Neural crest cell (in vitro differentiated cells): ENCODE data around the gene C2. TPM values are rescaled to one million over a fixed set of nuclear protein-coding genes. Genes with fewer than 3 reads are reported as not detected.
A peak's percentile ranks its signal among the peaks of the same experiment; 100 is the strongest.

Experiments
- DNase-seq: peaks from one replicate; pipeline ENCODE4 v3.0.0; 2021; ENCODE audit warnings: low read depth, mixed read lengths, low spot score
- H3K27ac Mint-ChIP-seq: one replicate; pipeline ENCODE4 v1.8.0; 2021; ENCODE audit warnings: mild to moderate bottlenecking, mixed read lengths; ENCODE audit not compliant: unreplicated experiment
- H3K27me3 Mint-ChIP-seq: 2 replicates; pipeline ENCODE4 v1.8.0; 2021; ENCODE audit warnings: low read depth, mild to moderate bottlenecking, mixed read lengths
- H3K36me3 Mint-ChIP-seq: 2 replicates; pipeline ENCODE4 v1.8.0; 2021; ENCODE audit warnings: low read depth, mild to moderate bottlenecking, mixed read lengths
- H3K4me1 Mint-ChIP-seq: 2 replicates; pipeline ENCODE4 v1.8.0; 2021; ENCODE audit warnings: mixed read lengths
- H3K4me3 Mint-ChIP-seq: one replicate; pipeline ENCODE4 v1.8.0; 2021; ENCODE audit warnings: mild to moderate bottlenecking, mixed read lengths
- H3K9me3 Mint-ChIP-seq: 2 replicates; pipeline ENCODE4 v1.8.0; 2021; ENCODE audit warnings: mixed read lengths
- total RNA-seq: library from RNA; stranded (reverse); gene quantifications from 2 replicates; pipeline ENCODE4 v1.2.1, GENCODE V29; 2021
- TF ChIP-seq, protein P1 (sequence below): fragments of 200-600 bp; sonication (generic); conservative IDR thresholded peaks from 2 replicates; pipeline ENCODE4 v1.5.0; 2021; ENCODE audit warnings: antibody characterized with exemption, mild to moderate bottlenecking

Gene C2
- total RNA-seq, 1 donor from 2014 or later: 0.35 TPM

DNA sequence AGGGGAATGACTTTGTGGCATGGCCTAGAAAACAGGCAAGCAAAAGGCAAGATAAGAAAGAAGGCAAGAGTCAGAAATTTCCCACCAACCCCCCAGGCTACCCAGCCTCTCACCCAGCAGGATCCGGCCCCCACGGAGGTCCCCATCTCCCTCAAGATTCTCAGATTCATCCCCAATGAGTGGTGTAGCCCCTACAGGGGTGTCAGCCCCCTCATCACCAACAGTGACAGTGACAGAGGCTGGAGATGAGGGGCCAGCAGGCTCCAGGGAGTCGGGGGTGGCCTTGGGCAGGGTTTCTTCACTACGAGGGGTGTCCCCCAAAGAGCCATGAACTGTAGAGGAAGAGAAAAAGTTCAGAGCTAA, 31.0 kb upstream of the C2 start:
- H3K27me3 Mint-ChIP-seq: no peaks in the 10 kb centered on the region
- TF ChIP-seq, protein P1, sequence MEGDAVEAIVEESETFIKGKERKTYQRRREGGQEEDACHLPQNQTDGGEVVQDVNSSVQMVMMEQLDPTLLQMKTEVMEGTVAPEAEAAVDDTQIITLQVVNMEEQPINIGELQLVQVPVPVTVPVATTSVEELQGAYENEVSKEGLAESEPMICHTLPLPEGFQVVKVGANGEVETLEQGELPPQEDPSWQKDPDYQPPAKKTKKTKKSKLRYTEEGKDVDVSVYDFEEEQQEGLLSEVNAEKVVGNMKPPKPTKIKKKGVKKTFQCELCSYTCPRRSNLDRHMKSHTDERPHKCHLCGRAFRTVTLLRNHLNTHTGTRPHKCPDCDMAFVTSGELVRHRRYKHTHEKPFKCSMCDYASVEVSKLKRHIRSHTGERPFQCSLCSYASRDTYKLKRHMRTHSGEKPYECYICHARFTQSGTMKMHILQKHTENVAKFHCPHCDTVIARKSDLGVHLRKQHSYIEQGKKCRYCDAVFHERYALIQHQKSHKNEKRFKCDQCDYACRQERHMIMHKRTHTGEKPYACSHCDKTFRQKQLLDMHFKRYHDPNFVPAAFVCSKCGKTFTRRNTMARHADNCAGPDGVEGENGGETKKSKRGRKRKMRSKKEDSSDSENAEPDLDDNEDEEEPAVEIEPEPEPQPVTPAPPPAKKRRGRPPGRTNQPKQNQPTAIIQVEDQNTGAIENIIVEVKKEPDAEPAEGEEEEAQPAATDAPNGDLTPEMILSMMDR: no peak
- H3K4me1 Mint-ChIP-seq: peaks cover 34% of the 10 kb centered on the region
- peak overlapping the region; percentile 91 for H3K4me3 Mint-ChIP-seq
- no peak for DNase-seq
- H3K9me3 Mint-ChIP-seq: no peaks in the 10 kb centered on the region
- H3K36me3 Mint-ChIP-seq: peaks cover 13% of the 10 kb centered on the region
- H3K27ac Mint-ChIP-seq: peak overlapping the region; percentile 43

DNA sequence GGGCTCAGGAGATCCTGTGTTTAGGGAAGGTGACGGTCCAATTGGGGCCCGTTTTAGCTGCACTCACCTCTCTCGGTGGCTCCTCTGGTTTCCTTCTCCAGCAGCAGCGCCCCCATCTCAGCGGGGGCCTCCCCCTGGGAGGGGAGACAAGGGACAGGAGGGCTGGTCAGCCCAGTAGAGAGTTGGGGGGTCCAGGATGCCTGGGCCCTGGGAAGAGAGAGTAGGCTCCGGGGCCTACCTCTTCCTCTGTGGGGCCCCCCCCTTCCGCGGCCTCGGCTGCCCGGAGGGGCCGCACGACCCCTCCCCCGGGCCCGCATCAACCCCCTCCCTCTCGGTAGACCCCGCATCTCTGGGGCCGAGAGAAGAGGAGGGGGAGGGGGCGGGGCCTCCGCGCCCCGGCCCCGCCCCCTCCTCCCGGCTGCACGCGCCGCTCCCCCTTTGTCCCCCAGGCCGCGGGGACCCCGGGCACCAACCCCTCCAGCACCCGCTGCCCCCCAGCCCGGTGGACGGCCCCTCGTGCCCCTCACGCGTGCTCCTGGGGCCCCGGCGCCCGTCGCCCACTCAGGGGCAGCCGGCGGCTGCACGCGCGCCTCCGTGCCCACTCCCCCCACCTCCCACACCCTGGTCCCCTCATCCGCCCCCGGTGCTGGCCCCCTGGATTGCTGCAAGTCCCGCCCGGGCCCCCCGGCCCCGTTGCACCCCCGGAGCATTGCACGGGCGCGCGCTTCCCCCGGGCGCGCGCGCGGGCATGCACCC, 30.5 kb upstream of the C2 start:
- H3K9me3 Mint-ChIP-seq: no peaks in the 10 kb centered on the region
- DNase-seq: no peak
- H3K36me3 Mint-ChIP-seq: peaks cover 11% of the 10 kb centered on the region
- TF ChIP-seq, protein P1: no peak
- peak overlapping the region; percentile 91 for H3K4me3 Mint-ChIP-seq
- H3K27me3 Mint-ChIP-seq: no peaks in the 10 kb centered on the region
- H3K4me1 Mint-ChIP-seq: peaks cover 34% of the 10 kb centered on the region
- H3K27ac Mint-ChIP-seq: no peak overlapping the region

DNA sequence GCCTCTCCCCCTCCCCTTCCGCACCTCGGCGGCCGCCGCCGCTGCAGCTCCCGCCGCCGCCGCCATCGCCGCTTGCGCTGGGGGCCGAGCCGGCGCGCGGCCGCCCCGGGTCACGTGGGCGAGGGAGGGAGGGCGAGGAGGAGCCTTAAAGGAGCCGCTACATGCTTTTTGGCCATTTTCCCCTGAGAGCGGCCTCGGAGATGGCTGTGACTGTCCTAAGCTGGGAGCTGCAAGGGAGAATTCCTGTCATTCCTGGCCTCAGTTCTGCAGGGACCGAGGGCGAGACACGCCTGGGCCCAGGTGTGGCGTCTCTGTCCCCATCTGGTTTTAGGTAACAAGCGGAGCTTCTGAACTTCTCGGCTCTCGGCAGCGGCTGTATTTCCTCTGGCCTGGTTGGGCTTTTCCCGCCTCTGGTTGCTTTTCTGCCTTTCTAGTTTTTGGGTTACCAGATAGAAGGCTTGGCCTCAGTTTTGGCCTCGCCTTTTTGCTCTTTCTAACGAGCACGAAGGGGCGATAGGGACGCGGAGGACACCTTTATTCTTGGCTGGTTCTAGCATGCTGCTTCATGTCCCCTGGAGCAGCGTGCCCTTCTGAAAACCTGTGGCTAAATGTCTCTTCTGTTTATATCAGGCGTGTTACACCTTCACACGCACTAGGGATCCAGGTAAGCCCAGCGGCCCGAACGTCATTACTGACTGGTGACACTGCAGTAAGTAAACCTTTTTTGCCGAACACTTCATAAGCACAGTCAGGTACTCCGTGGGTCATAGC, 29.7 kb upstream of the C2 start, which contains the start of gene EHMT2:
Gene EHMT2, minus strand, starts transcription at position 87 of the 771 bp plus-strand sequence. Its CDS starts 21 bp downstream, at position 66.
- DNase-seq: peak; percentile 71
- H3K27ac Mint-ChIP-seq: peak within 1 kb of the TSS; percentile 76
- peaks cover 3% of the 10 kb centered on the region for H3K27me3 Mint-ChIP-seq

DNA sequence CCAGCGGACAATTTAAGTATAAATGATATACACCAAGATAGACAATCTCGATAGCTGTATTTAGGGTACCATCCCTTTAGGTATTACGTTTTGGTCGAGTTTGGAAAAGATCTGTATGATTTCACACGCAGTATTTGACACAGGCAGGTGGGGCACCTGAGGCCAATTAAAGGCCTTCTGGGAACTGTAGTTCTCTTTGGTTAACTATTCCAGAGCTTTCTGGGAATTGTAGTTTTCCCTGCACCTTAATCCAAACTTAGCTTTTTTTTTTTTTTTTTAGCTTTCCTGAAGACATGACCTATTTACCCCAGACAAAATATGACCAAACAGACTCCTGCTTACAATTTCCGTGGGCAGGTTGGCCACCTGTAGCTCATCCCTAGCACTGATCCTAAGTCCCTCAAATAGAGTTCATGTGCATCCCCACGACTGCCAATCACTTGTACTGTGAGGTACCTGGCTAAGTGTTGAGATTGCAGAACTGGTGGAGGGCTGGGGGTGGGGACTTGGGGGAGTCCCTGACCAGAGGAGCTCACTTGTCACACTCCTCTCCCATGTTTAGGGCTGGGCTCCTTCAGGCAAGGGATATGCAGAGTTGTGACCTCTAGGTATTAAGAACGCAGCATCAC, 29.0 kb upstream of the C2 start:
- H3K27me3 Mint-ChIP-seq: peaks cover 3% of the 10 kb centered on the region
- H3K4me3 Mint-ChIP-seq: peak overlapping the region; percentile 95
- H3K9me3 Mint-ChIP-seq: no peaks in the 10 kb centered on the region
- DNase-seq: no peak
- peak overlapping the region; percentile 76 for H3K27ac Mint-ChIP-seq
- H3K4me1 Mint-ChIP-seq: peaks cover 44% of the 10 kb centered on the region
- TF ChIP-seq, protein P1: no peak
- H3K36me3 Mint-ChIP-seq: peaks cover 1% of the 10 kb centered on the region

More for the DNA sequence above, 29.7 kb upstream of the C2 start, which contains the start of gene EHMT2:
- Mint-ChIP-seq H3K4me3 (peak within 1 kb of the TSS; percentile 95), H3K9me3 (no peaks in the 10 kb centered on the region), H3K4me1 (peaks cover 40% of the 10 kb centered on the region), H3K36me3 (peaks cover 7% of the 10 kb centered on the region)
- TF ChIP-seq, protein P1: no peak

DNA sequence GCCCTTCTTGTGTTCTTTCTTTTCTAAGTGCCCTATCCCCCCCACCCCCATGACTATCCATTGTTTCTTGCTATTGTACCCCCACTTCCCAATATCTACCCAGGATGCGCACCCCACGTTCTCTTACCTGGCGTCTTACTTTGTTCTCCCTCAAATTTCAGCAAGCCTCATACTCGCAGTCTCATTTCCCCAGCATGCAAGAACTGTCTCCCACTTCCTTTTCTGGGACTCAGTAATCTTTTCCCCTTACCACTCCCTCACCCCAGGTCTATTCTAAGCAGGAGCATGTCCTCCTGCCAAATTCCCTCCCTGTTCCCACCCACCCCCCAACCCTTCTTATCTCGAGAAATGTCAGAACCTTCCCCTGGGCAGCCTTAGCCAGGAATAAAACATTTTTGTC, 28.3 kb upstream of the C2 start:
- H3K36me3 Mint-ChIP-seq: no peaks in the 10 kb centered on the region
- H3K27ac Mint-ChIP-seq: no peak overlapping the region
- H3K4me3 Mint-ChIP-seq: peak overlapping the region; percentile 95
- peaks cover 3% of the 10 kb centered on the region for H3K27me3 Mint-ChIP-seq
- DNase-seq: no peak
- TF ChIP-seq, protein P1: no peak
- no peaks in the 10 kb centered on the region for H3K9me3 Mint-ChIP-seq
- H3K4me1 Mint-ChIP-seq: peaks cover 44% of the 10 kb centered on the region
